Measurements from ENCODE around the gene MBTPS1. TPM values are rescaled to one million over a fixed set of nuclear protein-coding genes. Genes with fewer than 3 reads are reported as not detected.
"Not testable (repeated sequence)": the region's sequence is repeated elsewhere in the genome, so short reads cannot be mapped to it uniquely, and the experiment has no call there.

MBTPS1 gene
- total RNA-seq, 1 experiment from 2014 or later, result 39.2 TPM

GRCh38 chr16:84119368-84119767, 2.6 kb upstream of the MBTPS1 start:
- no peaks in the 10 kb centered on the region for H3K4me1 ChIP-seq
- no peaks in the 10 kb centered on the region for H3K27me3 ChIP-seq
- no peak overlapping the region for H3K4me3 ChIP-seq
- H3K9me3 ChIP-seq (replicated peaks), result no peaks in the 10 kb centered on the region
- H3K36me3 ChIP-seq, result no peaks in the 10 kb centered on the region
- H3K27ac ChIP-seq, result no peak overlapping the region
- DNase-seq, result no peak

GRCh38 chr16:84118315-84118714, 1.6 kb upstream of the MBTPS1 start:
- not testable (repeated sequence) for H3K27ac ChIP-seq; H3K27me3 ChIP-seq; H3K4me3 ChIP-seq; H3K36me3 ChIP-seq; H3K4me1 ChIP-seq; H3K9me3 ChIP-seq (replicated peaks); DNase-seq

- Histone ChIP-seq H3K36me3 (no peaks in the 10 kb centered on the region), H3K4me3 (peak overlapping the region; percentile 94), H3K9me3 (replicated peaks) (no peaks in the 10 kb centered on the region), H3K4me1 (no peaks in the 10 kb centered on the region), H3K27me3 (no peaks in the 10 kb centered on the region), H3K27ac (peak overlapping the region; percentile 74)
- peak in 1 of 2 experiments; percentile 36 for DNase-seq
Observed at GRCh38 chr16:84117494-84117843, 727 bp upstream of the MBTPS1 start.

GRCh38 chr16:84115919-84116719, 623 bp downstream of the MBTPS1 start:
- H3K27ac ChIP-seq, result peak overlapping the region; percentile 36; the same call in 1 of the 2 replicates
- H3K4me3 ChIP-seq, result peak overlapping the region; percentile 94
- H3K36me3 ChIP-seq, result no peaks in the 10 kb centered on the region
- H3K9me3 ChIP-seq (replicated peaks), result no peaks in the 10 kb centered on the region
- peak in 1 of 2 experiments; percentile 33 for DNase-seq
- H3K4me1 ChIP-seq, result no peaks in the 10 kb centered on the region
- H3K27me3 ChIP-seq, result no peaks in the 10 kb centered on the region

GRCh38 chr16:84111949-84112348, 4.8 kb downstream of the MBTPS1 start:
- not testable (repeated sequence) for H3K4me3 ChIP-seq; DNase-seq; H3K27me3 ChIP-seq; H3K4me1 ChIP-seq; H3K36me3 ChIP-seq; H3K9me3 ChIP-seq (replicated peaks); H3K27ac ChIP-seq

GRCh38 chr16:84111525-84111924, 5.2 kb downstream of the MBTPS1 start:
- Histone ChIP-seq H3K27ac (no peak overlapping the region), H3K4me1 (no peaks in the 10 kb centered on the region), H3K36me3 (no peaks in the 10 kb centered on the region), H3K4me3 (no peak overlapping the region), H3K9me3 (replicated peaks) (no peaks in the 10 kb centered on the region), H3K27me3 (no peaks in the 10 kb centered on the region)
- no peak for DNase-seq

GRCh38 chr16:84110527-84110926, 6.2 kb downstream of the MBTPS1 start:
- no peak overlapping the region for H3K4me3 ChIP-seq
- DNase-seq, result no peak
- H3K27me3 ChIP-seq, result no peaks in the 10 kb centered on the region
- no peak overlapping the region for H3K27ac ChIP-seq
- H3K36me3 ChIP-seq, result no peaks in the 10 kb centered on the region
- no peaks in the 10 kb centered on the region for H3K9me3 ChIP-seq (replicated peaks)
- H3K4me1 ChIP-seq, result no peaks in the 10 kb centered on the region

GRCh38 chr16:84109598-84110335, 7.0 kb downstream of the MBTPS1 start:
- Histone ChIP-seq H3K4me3 (no peak overlapping the region), H3K27ac (no peak overlapping the region), H3K9me3 (replicated peaks) (no peaks in the 10 kb centered on the region), H3K36me3 (no peaks in the 10 kb centered on the region), H3K4me1 (no peaks in the 10 kb centered on the region), H3K27me3 (no peaks in the 10 kb centered on the region)
- no peak for DNase-seq

- Histone ChIP-seq H3K36me3 (no peaks in the 10 kb centered on the region), H3K27me3 (no peaks in the 10 kb centered on the region), H3K27ac (no peak overlapping the region), H3K4me3 (no peak overlapping the region), H3K4me1 (no peaks in the 10 kb centered on the region), H3K9me3 (replicated peaks) (no peaks in the 10 kb centered on the region)
- no peak for DNase-seq
Observed at GRCh38 chr16:84107921-84108320, 8.8 kb downstream of the MBTPS1 start.

- H3K36me3 ChIP-seq, result no peaks in the 10 kb centered on the region
- H3K4me3 ChIP-seq, result no peak overlapping the region
- no peak for DNase-seq
- H3K27me3 ChIP-seq, result no peaks in the 10 kb centered on the region
- no peak overlapping the region for H3K27ac ChIP-seq
- no peaks in the 10 kb centered on the region for H3K4me1 ChIP-seq
- no peaks in the 10 kb centered on the region for H3K9me3 ChIP-seq (replicated peaks)
Observed at GRCh38 chr16:84105948-84106740, 10.6 kb downstream of the MBTPS1 start.

- Histone ChIP-seq H3K27me3 (no peaks in the 10 kb centered on the region), H3K9me3 (replicated peaks) (no peaks in the 10 kb centered on the region), H3K36me3 (no peaks in the 10 kb centered on the region), H3K4me1 (no peaks in the 10 kb centered on the region), H3K27ac (no peak overlapping the region), H3K4me3 (no peak overlapping the region)
- no peak for DNase-seq
Observed at GRCh38 chr16:84105301-84105815, 11.4 kb downstream of the MBTPS1 start.

GRCh38 chr16:84104231-84104630, 12.5 kb downstream of the MBTPS1 start:
- Histone ChIP-seq H3K9me3 (replicated peaks) (no peaks in the 10 kb centered on the region), H3K4me1 (peaks cover 2% of the 10 kb centered on the region; the same call in 1 of the 2 replicates), H3K36me3 (no peaks in the 10 kb centered on the region), H3K4me3 (no peak overlapping the region), H3K27me3 (no peaks in the 10 kb centered on the region), H3K27ac (no peak overlapping the region)
- no peak for DNase-seq

GRCh38 chr16:84103678-84104077, 13.1 kb downstream of the MBTPS1 start:
- no peak for DNase-seq
- Histone ChIP-seq H3K27me3 (no peaks in the 10 kb centered on the region), H3K9me3 (replicated peaks) (no peaks in the 10 kb centered on the region)

GRCh38 chr16:84098939-84099338, 17.8 kb downstream of the MBTPS1 start:
- H3K9me3 ChIP-seq (replicated peaks), result no peaks in the 10 kb centered on the region
- H3K27me3 ChIP-seq, result no peaks in the 10 kb centered on the region
- no peaks in the 10 kb centered on the region; the same call in 1 of the 2 replicates for H3K36me3 ChIP-seq
- no peak for DNase-seq
- peaks cover 2% of the 10 kb centered on the region; the same call in 1 of the 2 replicates for H3K4me1 ChIP-seq
- no peak overlapping the region for H3K27ac ChIP-seq
- no peak overlapping the region for H3K4me3 ChIP-seq

More at GRCh38 chr16:84103678-84104077, 13.1 kb downstream of the MBTPS1 start:
- Histone ChIP-seq H3K36me3 (no peaks in the 10 kb centered on the region; the same call in 1 of the 2 replicates), H3K27ac (no peak overlapping the region), H3K4me1 (peaks cover 2% of the 10 kb centered on the region; the same call in 1 of the 2 replicates), H3K4me3 (no peak overlapping the region)
